HG03103 (cell line): ENCODE results near the gene PHTF2.
"Not testable (repeated sequence)": the region's sequence is repeated elsewhere in the genome, so short reads cannot be mapped to it uniquely, and the experiment has no call there.

Experiments used
- ATAC-seq: cut with Tn5 transposase; IDR thresholded peaks from one replicate; pipeline ENCODE4 v1.9.1; 2021; ENCODE audit warnings: low read depth; ENCODE audit not compliant: unreplicated experiment

Gene PHTF2

DNA sequence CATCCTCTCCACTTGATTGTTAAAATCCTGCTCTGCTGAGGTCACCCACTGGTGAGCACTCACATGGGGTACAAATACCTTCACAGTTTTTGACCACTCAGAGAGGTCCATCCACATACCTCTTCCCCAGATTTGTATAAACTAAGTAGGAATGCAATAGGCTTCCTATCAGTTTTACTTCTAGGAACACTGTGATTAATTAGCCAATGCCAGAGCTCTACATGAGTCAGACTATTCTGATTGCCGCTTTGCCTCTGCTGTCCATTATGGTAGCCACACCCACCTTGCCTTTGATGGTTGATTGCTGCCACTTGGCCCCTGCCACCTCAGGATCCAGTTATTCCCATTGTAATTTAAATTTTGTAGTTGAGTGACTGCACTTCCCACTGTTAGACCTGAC, 73.7 kb downstream of the PHTF2 start:
- not testable (repeated sequence) for ATAC-seq

DNA sequence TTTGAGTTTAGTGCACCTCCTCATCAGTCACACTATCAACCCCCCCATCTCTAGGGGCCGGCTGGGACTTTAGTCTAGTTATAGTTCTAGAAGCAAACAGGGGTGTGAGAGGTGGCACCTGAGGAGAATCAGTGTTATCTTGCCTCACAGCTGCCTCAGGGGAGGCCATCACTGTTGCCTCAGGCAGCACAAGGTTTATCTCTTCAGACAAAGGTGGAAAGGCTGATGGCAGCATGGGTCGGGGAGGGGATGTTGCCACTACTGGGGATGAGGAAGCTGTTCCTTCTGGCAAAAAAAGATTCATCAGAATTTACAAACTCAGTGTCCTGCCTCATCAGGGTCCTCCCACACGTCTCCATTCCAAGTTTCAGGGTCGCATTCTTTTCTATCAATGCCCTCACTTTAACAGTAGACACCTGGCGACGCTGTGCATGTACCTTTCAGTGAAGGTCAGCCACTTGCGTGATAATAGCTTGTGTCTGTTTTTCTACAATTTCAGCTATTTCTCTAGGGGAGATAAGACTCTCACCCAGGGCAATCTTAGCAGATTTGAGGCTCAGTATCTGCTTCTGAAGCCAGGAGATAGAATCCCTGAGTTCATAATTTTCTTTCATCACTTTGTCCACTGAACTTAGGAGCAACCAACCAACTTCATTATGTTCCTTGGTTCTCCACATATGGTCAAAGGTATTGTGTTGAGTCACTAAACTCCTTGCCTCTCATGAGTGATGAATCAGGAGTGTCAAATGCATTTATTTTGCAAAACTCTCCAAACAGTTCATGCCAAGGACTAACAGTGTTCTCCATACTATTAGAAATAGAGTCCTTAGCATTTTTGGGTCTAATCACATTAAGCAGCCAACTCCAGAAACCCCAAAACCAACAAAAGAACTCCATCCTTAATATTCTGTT, 75.1 kb downstream of the PHTF2 start:
- not testable (repeated sequence) for ATAC-seq

DNA sequence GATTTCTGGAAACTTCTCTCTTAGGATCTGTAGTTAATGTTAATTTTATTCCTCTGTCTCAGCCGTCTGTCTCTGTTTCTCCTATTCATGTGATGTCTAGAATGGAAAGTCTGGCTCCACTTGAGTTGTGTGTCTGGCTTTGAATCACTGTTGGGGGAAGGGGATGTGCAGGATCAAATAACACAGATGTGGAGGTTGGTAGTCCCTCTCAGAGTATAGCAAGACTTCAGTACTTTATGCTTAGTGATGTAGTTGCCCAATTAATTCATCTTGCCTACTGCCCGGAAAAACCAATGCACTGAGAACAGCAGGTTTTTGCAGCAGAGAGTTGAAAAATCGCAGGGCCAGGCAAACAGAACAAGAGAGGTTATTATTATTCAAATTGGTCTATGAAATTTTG, 79.2 kb downstream of the PHTF2 start:
- no peak for ATAC-seq

DNA sequence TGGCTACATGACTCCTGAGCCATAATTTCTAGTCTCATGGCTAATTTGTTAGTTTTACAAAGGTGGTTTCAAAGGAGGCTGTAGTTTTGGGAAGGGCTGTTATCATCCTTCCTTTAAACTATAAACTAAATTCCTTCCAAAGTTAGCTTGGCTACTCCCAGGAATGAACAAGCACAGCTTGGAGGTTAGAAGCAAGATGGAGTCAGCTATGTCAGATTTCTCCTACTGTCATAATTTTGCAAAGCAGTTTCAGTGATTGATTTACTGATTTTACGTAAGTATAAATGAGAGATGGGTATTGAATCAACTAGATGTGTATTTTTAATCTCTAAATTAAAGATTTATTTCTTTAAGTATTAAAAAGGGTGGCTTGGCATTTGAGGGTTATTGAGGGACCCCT, 79.9 kb downstream of the PHTF2 start:
- ATAC-seq = no peak

GRCh38 chr7:77879272-77879671, 80.7 kb downstream of the PHTF2 start:
- ATAC-seq = no peak

GRCh38 chr7:77881871-77882270, 83.3 kb downstream of the PHTF2 start:
- ATAC-seq = no peak

DNA sequence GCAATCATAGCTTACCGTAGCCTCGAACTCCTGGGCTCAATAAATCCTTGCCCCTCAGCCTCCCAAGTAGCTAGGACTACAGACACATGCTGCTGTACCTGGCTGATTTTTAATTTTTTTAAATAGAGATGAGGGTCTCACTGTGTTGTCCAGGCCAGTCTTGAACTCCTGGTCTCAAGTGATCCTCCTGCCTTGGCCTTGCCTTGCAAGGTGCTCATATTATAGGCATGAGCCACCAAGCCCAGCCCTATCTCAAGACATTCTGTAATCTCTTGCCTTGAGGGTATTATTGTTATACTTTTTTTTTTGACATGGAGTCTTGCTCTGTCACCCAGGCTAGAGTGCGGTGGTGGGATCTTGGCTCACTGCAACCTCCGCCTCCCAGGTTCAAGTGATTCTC, 86.6 kb downstream of the PHTF2 start:
- no peak for ATAC-seq

- no peak for ATAC-seq
Measured at GRCh38 chr7:77887567-77887966, 89.0 kb downstream of the PHTF2 start.

GRCh38 chr7:77888998-77889397, 90.4 kb downstream of the PHTF2 start:
- no peak for ATAC-seq

DNA sequence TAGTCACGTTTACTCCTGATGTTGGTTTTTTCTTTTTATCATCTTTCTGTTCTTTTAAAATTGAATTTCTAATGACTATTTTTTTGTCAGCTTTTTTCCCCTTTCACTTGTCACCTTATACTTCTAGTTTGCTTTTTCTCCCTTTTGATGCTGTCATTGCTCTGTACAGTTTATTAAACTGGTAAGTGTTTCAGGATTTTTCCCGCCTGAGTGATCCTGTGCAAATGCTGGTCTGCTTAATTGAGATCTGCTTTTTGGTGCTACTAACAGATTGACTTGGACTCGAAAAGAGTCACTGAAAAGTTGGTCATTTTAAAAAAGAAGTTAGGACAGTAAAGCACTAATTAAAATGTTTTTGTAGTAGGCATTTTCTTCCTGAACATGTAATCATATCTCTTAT, 95.2 kb downstream of the PHTF2 start:
- ATAC-seq = no peak

- no peak for ATAC-seq
Measured at GRCh38 chr7:77894574-77895091, 96.1 kb downstream of the PHTF2 start.

DNA sequence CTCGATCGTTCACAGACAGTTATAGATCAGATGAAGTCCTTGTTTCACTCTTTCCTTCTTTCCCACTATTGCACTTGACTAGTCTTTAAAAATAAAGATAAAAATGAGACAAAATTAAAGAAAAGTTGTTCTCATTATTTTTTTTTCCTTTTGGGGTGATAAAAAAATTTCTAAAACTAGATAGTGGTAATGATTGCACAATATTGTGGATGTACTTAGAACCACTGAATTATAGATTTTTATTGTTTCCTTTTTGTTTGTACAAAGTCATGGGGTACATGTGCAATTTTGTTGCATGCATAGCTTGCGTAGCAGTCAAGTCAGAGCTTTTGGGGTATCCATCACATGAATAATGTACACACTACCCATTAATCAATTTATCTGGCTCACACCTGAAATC, 97.3 kb downstream of the PHTF2 start:
- ATAC-seq = no peak

- ATAC-seq = no peak
Measured at GRCh38 chr7:77897004-77897547, 98.5 kb downstream of the PHTF2 start.

GRCh38 chr7:77899516-77899915, 100.9 kb downstream of the PHTF2 start:
- ATAC-seq = no peak

DNA sequence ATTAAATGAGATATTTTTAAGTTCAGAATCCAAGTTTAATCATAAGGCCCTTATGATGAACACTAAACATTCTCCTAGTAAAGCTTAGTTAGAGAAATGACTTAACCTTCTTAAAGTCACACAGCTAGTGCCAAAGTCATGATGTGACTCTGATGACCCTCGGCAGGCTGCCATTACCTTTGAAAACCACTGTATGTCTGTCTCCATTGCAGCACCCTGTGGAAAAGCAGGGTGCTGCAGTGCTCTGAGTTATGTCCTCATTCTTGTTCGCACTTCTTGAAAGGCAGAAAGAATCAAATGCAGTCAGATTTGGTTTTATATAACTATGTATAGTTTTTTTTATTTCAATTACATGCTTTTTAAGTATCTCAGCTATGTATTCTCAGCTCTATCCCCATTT, 105.0 kb downstream of the PHTF2 start:
- no peak for ATAC-seq

- ATAC-seq = no peak
Measured at GRCh38 chr7:77904252-77904651, 105.7 kb downstream of the PHTF2 start.

DNA sequence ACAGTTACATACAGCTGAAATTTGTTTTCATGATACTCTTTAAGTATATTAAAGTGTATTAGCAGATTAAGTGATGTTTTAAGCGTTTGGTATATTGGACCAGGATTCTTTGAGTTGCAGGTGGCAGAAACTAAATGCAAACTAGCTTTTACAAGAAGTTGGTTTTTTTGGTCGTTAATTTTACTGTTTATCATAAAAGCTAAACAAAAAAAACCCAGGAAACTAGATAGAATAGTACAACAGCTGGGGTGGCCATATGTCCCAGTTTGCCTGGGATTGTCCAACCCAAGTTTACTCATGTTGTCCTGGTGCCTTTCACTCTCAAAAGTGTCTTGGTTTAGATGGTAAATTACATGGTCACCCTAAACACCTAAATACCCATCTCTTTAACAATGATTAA, 108.7 kb downstream of the PHTF2 start:
- ATAC-seq = no peak

DNA sequence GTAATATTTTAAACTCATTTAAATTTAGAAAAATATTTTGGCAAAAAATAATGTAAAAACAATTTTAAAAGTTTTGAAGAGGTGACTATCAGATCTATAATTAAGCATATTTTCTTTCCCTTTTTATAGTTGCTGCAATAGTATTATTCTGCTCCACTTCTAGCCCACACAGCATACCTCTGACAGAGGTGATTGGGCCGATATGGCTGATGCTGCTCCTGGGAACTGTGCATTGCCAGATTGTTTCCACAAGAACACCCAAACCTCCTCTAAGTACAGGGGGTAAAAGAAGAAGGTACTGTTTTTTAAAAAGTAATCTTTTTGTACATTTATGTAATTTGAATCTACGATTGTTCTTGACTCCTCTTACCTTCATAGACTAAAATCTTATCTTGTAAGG, 110.1 kb downstream of the PHTF2 start:
- no peak for ATAC-seq

DNA sequence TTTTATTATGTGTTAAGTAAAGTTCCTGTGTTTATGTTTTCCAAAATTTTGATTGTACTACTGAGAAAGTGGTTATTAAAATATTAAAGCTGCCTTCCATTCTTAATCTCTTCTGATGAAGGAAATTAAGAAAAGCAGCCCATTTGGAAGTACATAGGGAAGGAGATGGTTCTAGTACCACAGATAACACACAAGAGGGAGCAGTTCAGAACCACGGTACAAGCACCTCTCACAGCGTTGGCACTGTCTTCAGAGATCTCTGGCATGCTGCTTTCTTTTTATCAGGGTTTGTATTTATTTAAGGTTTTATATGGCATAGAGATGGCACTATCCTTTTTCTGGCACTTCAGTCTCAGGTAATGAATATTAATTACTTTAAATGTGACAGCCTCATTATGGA, 111.6 kb downstream of the PHTF2 start:
- no peak for ATAC-seq

DNA sequence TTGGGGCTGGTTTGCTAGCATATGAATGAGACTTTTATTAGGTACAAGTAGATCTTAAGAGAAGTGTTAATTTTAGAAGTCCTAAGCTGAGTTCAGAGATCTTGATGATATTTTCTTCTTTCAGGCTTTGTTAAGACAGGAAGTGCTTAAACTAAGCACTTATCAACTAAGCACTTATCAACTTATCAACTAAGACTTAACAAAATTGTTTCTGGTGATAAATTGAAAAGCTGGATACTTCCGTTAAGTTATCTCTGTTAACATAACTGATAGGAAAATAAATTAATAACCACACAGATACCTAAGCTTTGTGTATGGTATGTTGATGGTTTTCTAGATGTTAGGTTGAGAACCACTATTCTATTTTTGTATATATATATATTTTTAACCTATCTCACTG, 113.7 kb downstream of the PHTF2 start:
- ATAC-seq = no peak

- no peak for ATAC-seq
Measured at GRCh38 chr7:77913977-77914607, 115.5 kb downstream of the PHTF2 start.
